WTC11 (cell line): Measurements from ENCODE around the gene FIGNL2. TPM values are rescaled to one million over a fixed set of nuclear protein-coding genes. Genes with fewer than 3 reads are reported as not detected.
A peak's percentile ranks its signal among the peaks of the same experiment; 100 is the strongest.

ENCODE experiments used
- ATAC-seq: fragments of 200-7000 bp; cut with Tn5 transposase; 2 replicates; pipeline ENCODE4 v1.10.0; 2021; ENCODE audit warnings: mild to moderate bottlenecking, moderate library complexity
- CTCF ChIA-PET: fragments of 300-600 bp; sonication (Branson Sonifier 250); formaldehyde crosslinking; loops from one replicate; lab custom pipeline; 2021; ENCODE audit warnings: antibody characterized with exemption; lab: Charles Lee
- POLR2A ChIA-PET: fragments of 350-600 bp; sonication (Branson Sonifier 250); formaldehyde crosslinking; loops from one replicate; lab custom pipeline; 2021; ENCODE audit warnings: antibody characterized with exemption; lab: Charles Lee
- DNase-seq: peaks from one replicate; pipeline ENCODE4 v3.0.0; 2021; ENCODE audit warnings: low spot score
- H3K27ac Mint-ChIP-seq: 2 replicates; pipeline ENCODE4 v1.8.0; 2021; ENCODE audit warnings: mixed read lengths
- H3K27me3 Mint-ChIP-seq: 2 replicates; pipeline ENCODE4 v1.8.0; 2021; ENCODE audit warnings: low read depth, mild to moderate bottlenecking, moderate library complexity, mixed read lengths
- H3K36me3 Mint-ChIP-seq: 2 replicates; pipeline ENCODE4 v1.8.0; 2021; ENCODE audit warnings: mixed read lengths
- H3K4me1 Mint-ChIP-seq: 2 replicates; pipeline ENCODE4 v1.8.0; 2022; ENCODE audit warnings: mixed read lengths
- H3K4me3 Mint-ChIP-seq: 2 replicates; pipeline ENCODE4 v1.8.0; 2021; ENCODE audit warnings: mild to moderate bottlenecking, moderate library complexity, mixed read lengths
- H3K9me3 Mint-ChIP-seq: 2 replicates; pipeline ENCODE4 v1.8.0; 2021; ENCODE audit warnings: mixed read lengths
- ETV6 ChIP-seq: sonication (generic); formaldehyde crosslinking; IDR thresholded peaks from 2 replicates; pipeline ENCODE4 v1.8.1; 2022; ENCODE audit warnings: mild to moderate bottlenecking, missing genetic modification reagents
- FOXJ3 ChIP-seq: sonication (generic); formaldehyde crosslinking; IDR thresholded peaks from 2 replicates; pipeline ENCODE4 v1.9.0; 2021; ENCODE audit warnings: missing genetic modification reagents, mild to moderate bottlenecking, borderline replicate concordance
- GRHL2 ChIP-seq: fragments of 250-450 bp; sonication (Bioruptor Pico); IDR thresholded peaks from 2 replicates; pipeline ENCODE4 v1.8.0; 2022; ENCODE audit warnings: mild to moderate bottlenecking, moderate library complexity; ENCODE audit not compliant: insufficient replicate concordance, severe bottlenecking
- GTF2I ChIP-seq: fragments of 250-450 bp; sonication (Bioruptor Pico); conservative IDR thresholded peaks from 2 replicates; pipeline ENCODE4 v1.4.0; 2021; ENCODE audit warnings: mild to moderate bottlenecking
- HMGXB4 ChIP-seq: sonication (generic); formaldehyde crosslinking; IDR thresholded peaks from 2 replicates; pipeline ENCODE4 v1.8.1; 2023; ENCODE audit warnings: mild to moderate bottlenecking, moderate library complexity, missing genetic modification reagents
- IRF2 ChIP-seq: sonication (generic); formaldehyde crosslinking; IDR thresholded peaks from 2 replicates; pipeline ENCODE4 v1.8.0; 2022; ENCODE audit warnings: low read depth, missing genetic modification reagents, borderline replicate concordance
- KAT7 ChIP-seq: sonication (generic); formaldehyde crosslinking; IDR thresholded peaks from 2 replicates; pipeline ENCODE4 v1.8.1; 2023; ENCODE audit warnings: missing genetic modification reagents, mild to moderate bottlenecking, borderline replicate concordance
- MXD4 ChIP-seq: fragments of 250-450 bp; sonication (Bioruptor Pico); IDR thresholded peaks from 2 replicates; pipeline ENCODE4 v1.8.0; 2021; ENCODE audit warnings: mild to moderate bottlenecking, moderate library complexity, borderline replicate concordance
- NFYB ChIP-seq: sonication (generic); formaldehyde crosslinking; conservative IDR thresholded peaks from 2 replicates; pipeline ENCODE4 v1.8.0; 2022; ENCODE audit warnings: low read depth, missing genetic modification reagents
- NR2C2 ChIP-seq: sonication (generic); formaldehyde crosslinking; IDR thresholded peaks from 2 replicates; pipeline ENCODE4 v1.8.0; 2022; ENCODE audit warnings: mild to moderate bottlenecking, missing genetic modification reagents
- PRRX2 ChIP-seq: fragments of 250-450 bp; sonication (Bioruptor Pico); IDR thresholded peaks from 2 replicates; pipeline ENCODE4 v1.8.0; 2021; ENCODE audit warnings: mild to moderate bottlenecking
- TEAD1 ChIP-seq: sonication (generic); formaldehyde crosslinking; IDR thresholded peaks from 2 replicates; pipeline ENCODE4 v1.8.0; 2022; ENCODE audit warnings: mild to moderate bottlenecking, missing genetic modification reagents
- ZBTB43 ChIP-seq: sonication (generic); formaldehyde crosslinking; IDR thresholded peaks from 2 replicates; pipeline ENCODE4 v1.8.1; 2023; ENCODE audit warnings: mild to moderate bottlenecking, missing genetic modification reagents
- ZNF396 ChIP-seq: fragments of 250-450 bp; sonication (Bioruptor Pico); IDR thresholded peaks from 2 replicates; pipeline ENCODE4 v1.8.0; 2021; ENCODE audit warnings: mild to moderate bottlenecking, moderate library complexity, borderline replicate concordance
- ZNF423 ChIP-seq: fragments of 250-450 bp; sonication (Bioruptor Pico); IDR thresholded peaks from 2 replicates; pipeline ENCODE4 v2.1.2; 2022; ENCODE audit warnings: mild to moderate bottlenecking, moderate library complexity
- ZNF532 ChIP-seq: fragments of 250-450 bp; sonication (Bioruptor Pico); IDR thresholded peaks from 2 replicates; pipeline ENCODE4 v1.9.0; 2021; ENCODE audit warnings: mild to moderate bottlenecking, borderline replicate concordance
- total RNA-seq: library from RNA; stranded (reverse); gene quantifications from 3 replicates; pipeline ENCODE4 v1.2.3, GENCODE V29; 2021
- TF ChIP-seq, protein P1 (sequence below): sonication (generic); formaldehyde crosslinking; IDR thresholded peaks from 2 replicates; pipeline ENCODE4 v1.8.0; 2022; ENCODE audit warnings: mild to moderate bottlenecking, missing genetic modification reagents
- TF ChIP-seq, protein P2 (sequence below): sonication (generic); formaldehyde crosslinking; IDR thresholded peaks from 2 replicates; pipeline ENCODE4 v1.8.1; 2022; ENCODE audit warnings: missing genetic modification reagents, borderline replicate concordance
- TF ChIP-seq, protein P3 (sequence below): fragments of 250-450 bp; sonication (Bioruptor Pico); IDR thresholded peaks from 2 replicates; pipeline ENCODE4 v1.9.0; 2021; ENCODE audit warnings: moderate library complexity, mild to moderate bottlenecking, inconsistent platforms, borderline replicate concordance
- TF ChIP-seq, protein P4 (sequence below): sonication (generic); formaldehyde crosslinking; IDR thresholded peaks from 2 replicates; pipeline ENCODE4 v1.8.0; 2022; ENCODE audit warnings: mild to moderate bottlenecking, missing genetic modification reagents

Gene FIGNL2
- total RNA-seq, 1 experiment from 2014 or later, result 9.9 TPM

GRCh38 chr12:51863363-51863932 lies 14.9 kb upstream of the FIGNL2 start:
- H3K4me1 Mint-ChIP-seq, result peaks cover 47% of the 10 kb centered on the region
- TF ChIP-seq TEAD1 (CRISPR knock-in tag) (0 out of 2 replicates have a peak, but pooled peaks have one; percentile 19), ZNF532 (no peak), NFYB (CRISPR knock-in tag) (no peak), ZNF396 (0 out of 2 replicates have a peak, but pooled peaks have one; percentile 26), NR2C2 (CRISPR knock-in tag) (no peak)
- TF ChIP-seq, protein P1, sequence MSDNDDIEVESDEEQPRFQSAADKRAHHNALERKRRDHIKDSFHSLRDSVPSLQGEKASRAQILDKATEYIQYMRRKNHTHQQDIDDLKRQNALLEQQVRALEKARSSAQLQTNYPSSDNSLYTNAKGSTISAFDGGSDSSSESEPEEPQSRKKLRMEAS (CRISPR knock-in tag), result peak; percentile 16; the same call in 1 of the 2 replicates
- ATAC-seq (peak; percentile 3), DNase-seq (no peak)
- H3K9me3 Mint-ChIP-seq, result no peaks in the 10 kb centered on the region
- CTCF ChIA-PET, result interaction anchor here (0.6 to 6.4 kb wide), 34 partner anchors 7 to 444 kb away, joined by 3 to 126 read pairs (median 6); partner anchors contain the start of genes ACVRL1, ANKRD33, FIGNL2 and SLC4A8
- H3K36me3 Mint-ChIP-seq, result no peaks in the 10 kb centered on the region
- H3K27me3 Mint-ChIP-seq, result peaks cover 59% of the 10 kb centered on the region
- peak overlapping the region; percentile 71 for H3K4me3 Mint-ChIP-seq
- POLR2A ChIA-PET, result interaction anchor here (1.0 to 1.6 kb wide), 6 partner anchors 12 to 43 kb away, joined by 3 to 7 read pairs (median 4); no protein-coding TSS in a partner anchor
- H3K27ac Mint-ChIP-seq, result peak overlapping the region; percentile 58

DNA sequence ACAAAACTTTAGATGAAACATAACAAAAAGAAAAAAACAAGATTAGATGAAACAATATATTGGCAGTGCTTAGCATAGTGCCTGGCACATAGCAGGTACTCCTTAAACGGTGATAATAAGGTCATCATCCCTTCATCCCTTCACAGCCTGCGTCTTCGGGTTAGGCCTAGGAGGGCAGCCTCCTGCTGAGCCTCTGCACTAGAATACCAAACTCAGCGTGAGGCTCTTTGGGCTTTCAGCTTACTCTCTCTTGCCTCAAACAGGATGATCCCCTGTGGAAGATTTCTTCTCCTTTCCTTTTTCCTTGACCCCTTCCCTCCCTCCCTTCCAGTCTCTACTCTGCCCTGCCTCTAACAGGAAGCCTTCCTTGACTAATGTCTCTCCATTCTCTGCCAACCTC lies 14.4 kb upstream of the FIGNL2 start:
- no peak for DNase-seq
- no peaks in the 10 kb centered on the region for H3K36me3 Mint-ChIP-seq
- no peaks in the 10 kb centered on the region for H3K9me3 Mint-ChIP-seq
- H3K4me3 Mint-ChIP-seq, result peak overlapping the region; percentile 71
- ChIA-PET CTCF (interaction anchor here (0.6 to 6.4 kb wide), 21 partner anchors 11 to 443 kb away, joined by 3 to 126 read pairs (median 8); partner anchors contain the start of genes ACVRL1, ANKRD33, FIGNL2 and SLC4A8), POLR2A (interaction anchor here (1.3 to 1.4 kb wide), 3 partner anchors 13 to 42 kb away, joined by 4 read pairs; no protein-coding TSS in a partner anchor)
- peak overlapping the region; percentile 58 for H3K27ac Mint-ChIP-seq
- no peak for ATAC-seq
- H3K4me1 Mint-ChIP-seq, result peaks cover 42% of the 10 kb centered on the region
- H3K27me3 Mint-ChIP-seq, result peaks cover 54% of the 10 kb centered on the region
- TF ChIP-seq KAT7 (no peak), ZNF423 (CRISPR knock-in tag) (peak; percentile 88)

- no peaks in the 10 kb centered on the region for H3K9me3 Mint-ChIP-seq
- no peak overlapping the region for H3K27ac Mint-ChIP-seq
- DNase-seq, result no peak
- no peaks in the 10 kb centered on the region for H3K36me3 Mint-ChIP-seq
- ChIA-PET POLR2A (no interaction called here), CTCF (interaction anchor here (1.2 to 6.4 kb wide), 3 partner anchors 9 to 14 kb away, joined by 3 to 126 read pairs (median 6); no protein-coding TSS in a partner anchor)
- peaks cover 44% of the 10 kb centered on the region for H3K4me1 Mint-ChIP-seq
- no peak overlapping the region for H3K4me3 Mint-ChIP-seq
- no peak for ATAC-seq
- H3K27me3 Mint-ChIP-seq, result peaks cover 46% of the 10 kb centered on the region
- TF ChIP-seq PRRX2, result no peak
- TF ChIP-seq, protein P2, sequence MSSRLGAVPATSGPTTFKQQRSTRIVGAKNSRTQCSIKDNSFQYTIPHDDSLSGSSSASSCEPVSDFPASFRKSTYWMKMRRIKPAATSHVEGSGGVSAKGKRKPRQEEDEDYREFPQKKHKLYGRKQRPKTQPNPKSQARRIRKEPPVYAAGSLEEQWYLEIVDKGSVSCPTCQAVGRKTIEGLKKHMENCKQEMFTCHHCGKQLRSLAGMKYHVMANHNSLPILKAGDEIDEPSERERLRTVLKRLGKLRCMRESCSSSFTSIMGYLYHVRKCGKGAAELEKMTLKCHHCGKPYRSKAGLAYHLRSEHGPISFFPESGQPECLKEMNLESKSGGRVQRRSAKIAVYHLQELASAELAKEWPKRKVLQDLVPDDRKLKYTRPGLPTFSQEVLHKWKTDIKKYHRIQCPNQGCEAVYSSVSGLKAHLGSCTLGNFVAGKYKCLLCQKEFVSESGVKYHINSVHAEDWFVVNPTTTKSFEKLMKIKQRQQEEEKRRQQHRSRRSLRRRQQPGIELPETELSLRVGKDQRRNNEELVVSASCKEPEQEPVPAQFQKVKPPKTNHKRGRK (CRISPR knock-in tag), result no peak
- TF ChIP-seq MXD4, result no peak
- no peak for TF ChIP-seq GRHL2 (CRISPR knock-in tag)
- no peak for TF ChIP-seq GTF2I
- TF ChIP-seq, protein P3, sequence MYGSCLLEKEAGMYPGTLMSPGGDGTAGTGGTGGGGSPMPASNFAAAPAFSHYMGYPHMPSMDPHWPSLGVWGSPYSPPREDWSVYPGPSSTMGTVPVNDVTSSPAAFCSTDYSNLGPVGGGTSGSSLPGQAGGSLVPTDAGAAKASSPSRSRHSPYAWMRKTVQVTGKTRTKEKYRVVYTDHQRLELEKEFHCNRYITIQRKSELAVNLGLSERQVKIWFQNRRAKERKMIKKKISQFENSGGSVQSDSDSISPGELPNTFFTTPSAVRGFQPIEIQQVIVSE (CRISPR knock-in tag), result no peak
- no peak for TF ChIP-seq IRF2 (CRISPR knock-in tag)
- no peak for TF ChIP-seq FOXJ3 (CRISPR knock-in tag)
- no peak for TF ChIP-seq ZBTB43 (CRISPR knock-in tag)
- no peak for TF ChIP-seq NR2C2 (CRISPR knock-in tag)
- no peak for TF ChIP-seq ETV6
- TF ChIP-seq HMGXB4 (CRISPR knock-in tag), result no peak
- TF ChIP-seq, protein P4, sequence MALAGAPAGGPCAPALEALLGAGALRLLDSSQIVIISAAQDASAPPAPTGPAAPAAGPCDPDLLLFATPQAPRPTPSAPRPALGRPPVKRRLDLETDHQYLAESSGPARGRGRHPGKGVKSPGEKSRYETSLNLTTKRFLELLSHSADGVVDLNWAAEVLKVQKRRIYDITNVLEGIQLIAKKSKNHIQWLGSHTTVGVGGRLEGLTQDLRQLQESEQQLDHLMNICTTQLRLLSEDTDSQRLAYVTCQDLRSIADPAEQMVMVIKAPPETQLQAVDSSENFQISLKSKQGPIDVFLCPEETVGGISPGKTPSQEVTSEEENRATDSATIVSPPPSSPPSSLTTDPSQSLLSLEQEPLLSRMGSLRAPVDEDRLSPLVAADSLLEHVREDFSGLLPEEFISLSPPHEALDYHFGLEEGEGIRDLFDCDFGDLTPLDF (CRISPR knock-in tag), result no peak
Observed at GRCh38 chr12:51860986-51861385, 12.5 kb upstream of the FIGNL2 start.
